ENCODE results near the gene THOC7.

- TF ChIP-seq POLR2A (IDR thresholded peaks at IDR 0.05; ENCODE audit: low read depth, low read length) (no peak), CTCF (IDR thresholded peaks at IDR 0.05; ENCODE audit: extremely low read depth in 1 of 2, insufficient read depth in 1 of 2, low read depth in 1 of 2, low read length in 2 of 2) (no peak), JUN (IDR thresholded peaks at IDR 0.05; ENCODE audit: borderline replicate concordance, insufficient read depth, insufficient read length, low read depth) (no peak), POLR2AphosphoS5 (IDR thresholded peaks at IDR 0.05; ENCODE audit: insufficient read depth, low read depth, low read length) (no peak), MYC (IDR thresholded peaks at IDR 0.05; ENCODE audit: low read depth, low read length) (no peak), EZH2 (IDR thresholded peaks at IDR 0.05; ENCODE audit: borderline replicate concordance, low read depth, low read length, severe bottlenecking) (no peak), MAX (IDR thresholded peaks at IDR 0.05; ENCODE audit: insufficient read depth, insufficient read length) (no peak), FOS (IDR thresholded peaks at IDR 0.05; ENCODE audit: borderline replicate concordance, insufficient read depth, low read length) (no peak), GATA2 (IDR thresholded peaks at IDR 0.05; ENCODE audit: insufficient read depth, insufficient read length, low read depth, low read length) (no peak)
These were observed 44.6 kb upstream of the THOC7 start for GRCh38 chr3:63908081-63908736.
